Type B pancreatic cell (in vitro differentiated cells): ENCODE results near the gene TRIM38. TPM values are rescaled to one million over a fixed set of nuclear protein-coding genes. Genes with fewer than 3 reads are reported as not detected.

Experiments
- DNase-seq: peaks from one replicate; pipeline ENCODE4 v3.0.0; 2021; ENCODE audit warnings: mixed read lengths; ENCODE audit not compliant: unreplicated experiment; ENCODE audit errors: extremely low spot score
- H3K27ac Mint-ChIP-seq: 2 replicates; pipeline ENCODE4 v1.8.0; 2021; ENCODE audit warnings: mild to moderate bottlenecking, mixed read lengths
- H3K27me3 Mint-ChIP-seq: 2 replicates; pipeline ENCODE4 v1.8.0; 2021; ENCODE audit warnings: mixed read lengths
- H3K36me3 Mint-ChIP-seq: 2 replicates; pipeline ENCODE4 v1.8.0; 2021; ENCODE audit warnings: mixed read lengths
- H3K4me1 Mint-ChIP-seq: one replicate; pipeline ENCODE4 v1.8.0; 2021; ENCODE audit warnings: mixed read lengths; ENCODE audit not compliant: unreplicated experiment
- H3K4me3 Mint-ChIP-seq: 2 replicates; pipeline ENCODE4 v1.8.0; 2021; ENCODE audit warnings: mild to moderate bottlenecking, mixed read lengths
- H3K9me3 Mint-ChIP-seq: 2 replicates; pipeline ENCODE4 v1.8.0; 2021; ENCODE audit warnings: mixed read lengths
- total RNA-seq: library from RNA; stranded (reverse); gene quantifications from 2 replicates; pipeline ENCODE4 v1.2.1, GENCODE V29; 2021; ENCODE audit warnings: low replicate concordance
- TF ChIP-seq, protein P1 (sequence below): fragments of 200-600 bp; sonication (generic); conservative IDR thresholded peaks from 2 replicates; pipeline ENCODE4 v1.5.0; 2021; ENCODE audit warnings: antibody characterized with exemption, mild to moderate bottlenecking

TRIM38 gene
- total RNA-seq, 1 donor from 2014 or later: 6.9 TPM

DNA sequence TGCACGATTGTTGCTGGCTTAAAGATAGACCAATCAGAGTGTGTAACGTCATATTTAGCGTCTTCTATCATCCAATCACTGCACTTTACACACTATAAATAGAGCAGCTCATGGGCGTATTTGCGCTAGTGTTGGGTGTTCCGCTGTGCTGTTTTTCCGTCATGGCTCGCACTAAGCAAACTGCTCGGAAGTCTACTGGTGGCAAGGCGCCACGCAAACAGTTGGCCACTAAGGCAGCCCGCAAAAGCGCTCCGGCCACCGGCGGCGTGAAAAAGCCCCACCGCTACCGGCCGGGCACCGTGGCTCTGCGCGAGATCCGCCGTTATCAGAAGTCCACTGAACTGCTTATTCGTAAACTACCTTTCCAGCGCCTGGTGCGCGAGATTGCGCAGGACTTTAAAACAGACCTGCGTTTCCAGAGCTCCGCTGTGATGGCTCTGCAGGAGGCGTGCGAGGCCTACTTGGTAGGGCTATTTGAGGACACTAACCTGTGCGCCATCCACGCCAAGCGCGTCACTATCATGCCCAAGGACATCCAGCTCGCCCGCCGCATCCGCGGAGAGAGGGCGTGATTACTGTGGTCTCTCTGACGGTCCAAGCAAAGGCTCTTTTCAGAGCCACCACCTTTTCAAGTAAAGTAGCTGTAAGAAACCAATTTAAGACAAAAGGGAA is 57.9 kb downstream of the TRIM38 start:
- Mint-ChIP-seq H3K27me3 (no peaks in the 10 kb centered on the region), H3K27ac (peak overlapping the region; percentile 100), H3K4me1 (peaks cover 13% of the 10 kb centered on the region), H3K4me3 (peak overlapping the region; percentile 97), H3K36me3 (no peaks in the 10 kb centered on the region), H3K9me3 (no peaks in the 10 kb centered on the region)
- TF ChIP-seq, protein P1, sequence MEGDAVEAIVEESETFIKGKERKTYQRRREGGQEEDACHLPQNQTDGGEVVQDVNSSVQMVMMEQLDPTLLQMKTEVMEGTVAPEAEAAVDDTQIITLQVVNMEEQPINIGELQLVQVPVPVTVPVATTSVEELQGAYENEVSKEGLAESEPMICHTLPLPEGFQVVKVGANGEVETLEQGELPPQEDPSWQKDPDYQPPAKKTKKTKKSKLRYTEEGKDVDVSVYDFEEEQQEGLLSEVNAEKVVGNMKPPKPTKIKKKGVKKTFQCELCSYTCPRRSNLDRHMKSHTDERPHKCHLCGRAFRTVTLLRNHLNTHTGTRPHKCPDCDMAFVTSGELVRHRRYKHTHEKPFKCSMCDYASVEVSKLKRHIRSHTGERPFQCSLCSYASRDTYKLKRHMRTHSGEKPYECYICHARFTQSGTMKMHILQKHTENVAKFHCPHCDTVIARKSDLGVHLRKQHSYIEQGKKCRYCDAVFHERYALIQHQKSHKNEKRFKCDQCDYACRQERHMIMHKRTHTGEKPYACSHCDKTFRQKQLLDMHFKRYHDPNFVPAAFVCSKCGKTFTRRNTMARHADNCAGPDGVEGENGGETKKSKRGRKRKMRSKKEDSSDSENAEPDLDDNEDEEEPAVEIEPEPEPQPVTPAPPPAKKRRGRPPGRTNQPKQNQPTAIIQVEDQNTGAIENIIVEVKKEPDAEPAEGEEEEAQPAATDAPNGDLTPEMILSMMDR: no peak
- no peak for DNase-seq

DNA sequence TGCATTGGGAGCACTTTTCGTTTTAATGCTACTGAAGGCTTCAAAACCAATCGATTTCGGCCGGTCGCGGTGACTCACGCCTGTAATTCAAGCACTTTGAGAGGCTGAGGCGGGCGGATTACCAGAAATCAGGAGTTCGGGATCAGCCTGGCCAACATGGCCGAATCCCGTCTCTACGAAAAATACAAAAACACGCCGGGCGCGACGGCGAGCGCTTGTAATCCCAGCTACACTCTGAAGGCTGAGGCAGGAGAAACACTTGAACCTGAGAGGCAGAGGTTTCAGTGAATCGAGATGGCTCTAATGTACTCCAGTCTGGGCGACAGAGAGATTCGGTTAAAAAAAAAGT is 58.4 kb downstream of the TRIM38 start:
- Mint-ChIP-seq H3K4me3 (peak overlapping the region; percentile 97), H3K27ac (peak overlapping the region; percentile 100), H3K4me1 (peaks cover 18% of the 10 kb centered on the region), H3K27me3 (no peaks in the 10 kb centered on the region), H3K36me3 (no peaks in the 10 kb centered on the region), H3K9me3 (no peaks in the 10 kb centered on the region)
- TF ChIP-seq, protein P1: no peak
- DNase-seq: no peak

DNA sequence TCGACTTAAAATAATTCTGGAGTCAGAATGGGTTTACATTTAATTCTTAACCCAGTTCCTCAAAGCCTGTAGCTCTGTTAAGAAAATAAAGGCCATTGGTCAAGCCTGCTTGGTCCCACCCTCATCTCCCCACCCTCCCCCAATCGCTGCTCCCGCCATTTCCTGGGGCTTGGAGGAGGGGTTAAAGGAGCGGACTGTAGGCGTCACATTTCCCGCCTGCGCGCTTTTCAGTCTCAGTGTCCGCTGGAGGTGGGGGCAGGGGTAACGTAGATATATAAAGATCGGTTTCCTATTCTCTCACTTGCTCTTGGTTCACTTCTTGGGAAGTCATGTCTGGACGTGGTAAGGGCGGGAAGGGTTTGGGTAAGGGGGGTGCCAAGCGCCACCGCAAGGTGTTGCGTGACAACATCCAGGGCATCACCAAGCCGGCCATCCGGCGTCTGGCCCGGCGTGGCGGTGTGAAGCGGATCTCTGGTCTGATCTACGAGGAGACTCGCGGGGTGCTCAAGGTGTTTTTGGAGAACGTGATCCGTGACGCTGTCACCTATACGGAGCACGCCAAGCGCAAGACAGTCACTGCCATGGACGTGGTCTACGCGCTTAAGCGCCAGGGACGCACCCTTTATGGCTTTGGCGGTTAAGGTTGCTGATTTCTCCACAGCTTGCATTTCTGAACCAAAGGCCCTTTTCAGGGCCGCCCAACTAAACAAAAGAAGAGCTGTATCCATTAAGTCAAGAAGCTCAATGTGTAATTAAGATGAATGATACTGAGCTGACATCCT is 58.9 kb downstream of the TRIM38 start:
- H3K27me3 Mint-ChIP-seq: no peaks in the 10 kb centered on the region
- peaks cover 19% of the 10 kb centered on the region for H3K4me1 Mint-ChIP-seq
- TF ChIP-seq, protein P1: no peak
- H3K36me3 Mint-ChIP-seq: no peaks in the 10 kb centered on the region
- H3K27ac Mint-ChIP-seq: peak overlapping the region; percentile 100
- H3K4me3 Mint-ChIP-seq: peak overlapping the region; percentile 97
- H3K9me3 Mint-ChIP-seq: no peaks in the 10 kb centered on the region
- peak; percentile 87 for DNase-seq

DNA sequence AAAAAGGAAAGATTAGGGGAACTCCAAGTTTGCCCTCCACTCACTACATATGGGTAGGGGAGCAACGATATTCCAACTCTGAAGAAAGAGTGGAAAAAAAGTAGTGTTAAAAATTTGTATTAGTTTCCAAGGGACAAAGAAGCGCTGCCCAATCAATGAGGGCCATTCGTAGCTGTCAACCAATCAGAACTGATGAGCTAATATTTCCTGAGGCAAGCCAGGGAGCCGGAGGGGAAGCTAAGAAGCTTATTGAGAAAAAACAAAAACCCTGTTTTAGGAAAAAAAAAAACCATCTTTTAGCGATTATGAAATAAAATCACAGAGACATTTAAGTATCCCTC is 59.5 kb downstream of the TRIM38 start:
- Mint-ChIP-seq H3K9me3 (no peaks in the 10 kb centered on the region), H3K27ac (peak overlapping the region; percentile 100), H3K4me3 (peak overlapping the region; percentile 97), H3K36me3 (no peaks in the 10 kb centered on the region), H3K27me3 (peaks cover 2% of the 10 kb centered on the region), H3K4me1 (peaks cover 19% of the 10 kb centered on the region)
- TF ChIP-seq, protein P1: no peak
- DNase-seq: no peak

DNA sequence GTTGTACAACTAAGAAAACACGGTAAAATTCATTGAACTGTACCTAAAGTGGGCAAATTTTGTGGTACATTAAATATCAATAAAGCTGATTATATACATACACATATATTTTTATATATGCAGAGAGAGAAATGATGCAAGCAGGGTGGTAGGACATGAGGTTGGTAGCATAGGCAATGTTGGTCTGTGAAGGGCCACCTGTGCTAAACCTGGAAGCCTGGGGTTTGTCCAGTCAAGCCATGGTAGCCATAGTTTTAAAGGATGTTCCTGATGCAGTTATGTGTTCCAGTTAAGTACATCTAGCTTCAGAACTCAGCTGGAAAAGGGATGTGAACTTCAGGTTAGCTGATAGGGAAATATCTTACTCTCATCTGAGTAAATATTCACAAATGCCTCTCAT is 60.1 kb downstream of the TRIM38 start:
- peak overlapping the region; percentile 100 for H3K27ac Mint-ChIP-seq

More for the DNA sequence above, 60.1 kb downstream of the TRIM38 start:
- Mint-ChIP-seq H3K4me1 (peaks cover 20% of the 10 kb centered on the region), H3K36me3 (no peaks in the 10 kb centered on the region), H3K9me3 (no peaks in the 10 kb centered on the region), H3K27me3 (peaks cover 4% of the 10 kb centered on the region), H3K4me3 (peak overlapping the region; percentile 97)
- TF ChIP-seq, protein P1: no peak
- no peak for DNase-seq
